HG03135 (cell line): ENCODE measurements around the gene PNP.
"Not testable (repeated sequence)": the region's sequence is repeated elsewhere in the genome, so short reads cannot be mapped to it uniquely, and the experiment has no call there.

Source experiments
- ATAC-seq: cut with Tn5 transposase; IDR thresholded peaks from one replicate; pipeline ENCODE4 v1.9.1; 2021; ENCODE audit warnings: mild to moderate bottlenecking, moderate library complexity; ENCODE audit not compliant: unreplicated experiment

PNP gene

GRCh38 chr14:20469242-20469889 is at the start of gene PNP:
Gene PNP (plus strand): TSS chr14:20469406. CDS start chr14:20469525, 119 bp downstream.
- peak; percentile 95 for ATAC-seq

GRCh38 chr14:20419419-20419818 is 49.8 kb upstream of the PNP start:
- ATAC-seq = no peak

GRCh38 chr14:20421267-20421666 is 47.9 kb upstream of the PNP start:
- ATAC-seq = no peak

GRCh38 chr14:20422886-20423285 is 46.3 kb upstream of the PNP start:
- no peak for ATAC-seq

- no peak for ATAC-seq
These were observed 44.4 kb upstream of the PNP start for GRCh38 chr14:20424851-20425250.

- peak; percentile 67 for ATAC-seq
These were observed 41.8 kb upstream of the PNP start for GRCh38 chr14:20427231-20428009.

- ATAC-seq = peak; percentile 24
These were observed 41.2 kb upstream of the PNP start for GRCh38 chr14:20428010-20428365.

- ATAC-seq = no peak
These were observed 40.4 kb upstream of the PNP start for GRCh38 chr14:20428802-20429201.

- no peak for ATAC-seq
These were observed 39.2 kb upstream of the PNP start for GRCh38 chr14:20429801-20430669.

- ATAC-seq = no peak
These were observed 34.3 kb upstream of the PNP start for GRCh38 chr14:20434701-20435581.

GRCh38 chr14:20435582-20436362 is 33.4 kb upstream of the PNP start, which contains the start of gene KLHL33:
Gene KLHL33 (minus strand): TSS chr14:20436166. CDS start chr14:20435811, 355 bp downstream.
- ATAC-seq = no peak

GRCh38 chr14:20436363-20436755 is 32.8 kb upstream of the PNP start:
- no peak for ATAC-seq

- ATAC-seq = no peak
These were observed 30.5 kb upstream of the PNP start for GRCh38 chr14:20438664-20439063.

GRCh38 chr14:20440465-20440864 is 28.7 kb upstream of the PNP start:
- no peak for ATAC-seq

GRCh38 chr14:20440882-20441281 is 28.3 kb upstream of the PNP start:
- ATAC-seq = no peak

GRCh38 chr14:20441461-20441860 is 27.7 kb upstream of the PNP start:
- no peak for ATAC-seq

GRCh38 chr14:20443650-20444049 is 25.6 kb upstream of the PNP start:
- not testable (repeated sequence) for ATAC-seq

GRCh38 chr14:20446889-20447288 is 22.3 kb upstream of the PNP start:
- no peak for ATAC-seq

- not testable (repeated sequence) for ATAC-seq
These were observed 16.4 kb upstream of the PNP start for GRCh38 chr14:20452831-20453230.
